ENCODE results near the gene NLGN1.

NLGN1 gene

DNA sequence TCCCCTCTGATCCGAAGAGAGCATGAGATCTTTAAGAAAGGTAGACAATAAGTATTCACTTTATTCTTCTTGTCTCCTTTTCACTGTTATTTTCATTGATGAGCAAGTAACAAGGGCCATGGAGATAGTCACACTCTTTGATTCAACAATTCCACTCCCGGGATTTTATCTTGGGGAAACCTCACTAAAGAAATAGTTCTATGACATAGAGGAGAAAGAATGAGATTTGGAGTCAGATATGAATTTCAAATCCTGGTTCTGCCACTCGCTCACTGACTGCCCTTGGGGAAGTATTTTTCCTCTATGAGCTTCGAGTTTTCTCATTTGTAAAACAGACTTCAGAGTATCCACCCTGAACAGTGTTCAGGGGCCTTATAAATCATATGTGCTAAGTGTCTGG lies 514.6 kb downstream of the NLGN1 start:
- no peak for DNase-seq (ENCODE audit: low spot score)

DNA sequence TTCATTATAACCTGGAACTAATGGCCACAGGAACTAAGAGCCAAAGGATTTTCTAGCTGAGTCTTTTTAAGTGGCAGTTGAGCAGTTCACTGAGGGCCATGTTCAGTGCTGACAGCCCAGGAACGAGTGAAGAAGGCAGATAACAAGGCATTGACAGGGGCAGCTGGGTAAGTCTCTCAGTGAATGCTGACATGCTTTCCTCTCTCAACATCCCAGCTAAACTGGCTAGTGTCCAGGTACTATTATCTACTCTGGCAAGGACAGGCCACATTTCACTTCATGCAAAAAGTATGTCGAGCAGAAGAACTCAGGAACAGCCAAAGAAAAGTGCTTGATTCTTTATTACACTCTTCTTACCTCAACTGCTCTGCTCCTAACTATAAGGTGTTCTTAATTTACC lies 515.9 kb downstream of the NLGN1 start:
- DNase-seq (ENCODE audit: low spot score), result no peak

GRCh38 chr3:173913974-173914421 lies 516.5 kb downstream of the NLGN1 start:
- no peak for DNase-seq (ENCODE audit: low spot score)

DNA sequence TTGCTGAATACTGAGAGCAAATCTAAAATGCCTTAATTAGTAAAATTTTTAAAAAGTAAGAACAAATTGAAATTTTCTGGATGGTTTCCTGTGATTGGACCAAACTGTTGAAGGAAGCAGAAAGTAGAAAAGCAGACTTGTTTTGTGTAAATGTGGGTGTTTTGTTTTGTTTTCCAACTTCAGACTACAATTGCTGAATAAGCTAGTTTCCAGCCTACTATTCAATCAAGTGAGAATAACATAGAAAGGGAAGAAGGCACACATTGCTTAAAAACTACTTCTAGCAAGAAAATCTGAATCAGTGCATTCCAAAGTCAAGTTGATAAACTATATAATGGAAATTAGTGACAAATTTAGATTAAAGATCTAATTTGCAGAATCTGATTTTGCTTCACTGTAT lies 519.3 kb downstream of the NLGN1 start:
- DNase-seq (ENCODE audit: low spot score), result no peak

DNA sequence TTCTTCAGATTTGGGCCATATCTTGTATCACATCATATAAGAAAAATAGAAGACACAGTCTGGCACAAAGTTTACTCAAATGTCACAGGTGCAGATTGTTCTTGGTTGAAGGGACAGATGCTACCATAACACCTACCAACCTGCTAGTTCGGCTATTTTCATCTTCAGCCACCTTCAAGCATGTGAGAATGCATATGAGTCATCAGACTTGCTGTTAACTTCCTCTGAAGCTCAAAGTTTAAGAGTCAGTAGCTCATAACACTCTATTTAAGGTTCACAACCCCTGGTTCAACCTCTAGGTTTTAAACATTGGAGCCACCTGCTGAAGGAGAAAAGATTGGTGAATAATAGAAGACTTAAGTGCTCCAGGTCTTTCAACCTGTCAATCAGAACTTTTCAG lies 522.8 kb downstream of the NLGN1 start:
- no peak for DNase-seq (ENCODE audit: low spot score)

DNA sequence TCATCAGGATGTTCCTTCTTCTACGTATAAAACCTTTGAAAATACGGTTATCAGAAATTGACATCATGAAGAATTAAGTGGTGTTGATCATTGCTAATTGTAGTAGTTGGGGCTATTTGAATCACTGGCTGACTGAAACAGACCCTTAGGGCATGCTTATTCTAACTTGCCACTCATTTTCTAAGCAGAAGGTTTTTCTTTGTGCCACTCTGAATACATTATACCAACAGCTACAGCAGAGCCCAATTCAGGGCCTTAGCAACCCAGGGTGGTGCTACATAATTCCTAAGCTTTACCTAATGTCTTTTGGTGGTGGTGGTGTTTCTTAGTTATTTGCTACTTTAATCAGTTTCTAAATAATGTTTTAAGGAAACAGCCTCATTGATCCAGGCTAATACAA lies 524.2 kb downstream of the NLGN1 start:
- no peak for DNase-seq (ENCODE audit: low spot score)

- no peak for DNase-seq (ENCODE audit: low spot score)
Measured at GRCh38 chr3:173923204-173923603, 525.7 kb downstream of the NLGN1 start.

DNA sequence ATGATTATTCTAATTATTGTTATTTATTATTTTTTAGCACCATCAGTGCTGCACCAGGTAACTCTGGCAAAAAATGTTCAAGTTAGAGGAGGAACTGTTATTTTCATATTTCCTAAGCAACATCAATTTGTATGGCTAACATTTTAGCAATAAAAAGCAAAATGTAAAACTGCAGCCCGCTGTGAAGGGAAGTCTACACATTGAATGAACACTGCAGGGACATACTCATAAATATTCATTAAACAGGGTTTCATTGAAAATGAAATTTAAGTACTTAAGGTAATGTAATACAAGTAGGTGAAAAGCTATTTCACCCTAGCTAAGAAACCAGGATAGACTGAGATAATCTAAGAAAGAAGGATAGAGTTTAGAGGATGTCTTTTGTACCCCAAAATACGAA lies 532.7 kb downstream of the NLGN1 start:
- no peak for DNase-seq (ENCODE audit: low spot score)

GRCh38 chr3:173932624-173933023 lies 535.1 kb downstream of the NLGN1 start:
- DNase-seq (ENCODE audit: low spot score), result peak; percentile 69

- DNase-seq (ENCODE audit: low spot score), result peak; percentile 61
Measured at GRCh38 chr3:173933113-173933512, 535.6 kb downstream of the NLGN1 start.

DNA sequence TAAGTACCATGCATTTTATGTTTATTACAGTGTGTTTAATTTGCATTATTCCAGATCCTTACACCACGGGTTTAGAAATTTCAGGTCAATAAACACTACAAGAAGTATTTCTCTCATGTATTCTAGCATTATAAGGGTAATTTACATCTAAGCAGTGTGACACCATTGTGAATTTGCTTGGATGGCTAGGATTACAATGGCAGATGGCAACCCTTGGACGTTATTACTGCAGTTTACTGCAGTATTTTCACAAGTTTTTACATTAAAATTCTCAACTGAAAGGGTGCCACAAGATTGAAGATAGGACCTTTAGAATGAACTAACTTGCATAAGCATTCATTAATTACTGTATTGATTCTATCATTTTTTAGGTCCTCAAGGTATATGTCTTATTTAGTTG lies 538.8 kb downstream of the NLGN1 start:
- no peak for DNase-seq (ENCODE audit: low spot score)

- DNase-seq (ENCODE audit: low spot score), result no peak
Measured at GRCh38 chr3:173938159-173938558, 540.6 kb downstream of the NLGN1 start.

DNA sequence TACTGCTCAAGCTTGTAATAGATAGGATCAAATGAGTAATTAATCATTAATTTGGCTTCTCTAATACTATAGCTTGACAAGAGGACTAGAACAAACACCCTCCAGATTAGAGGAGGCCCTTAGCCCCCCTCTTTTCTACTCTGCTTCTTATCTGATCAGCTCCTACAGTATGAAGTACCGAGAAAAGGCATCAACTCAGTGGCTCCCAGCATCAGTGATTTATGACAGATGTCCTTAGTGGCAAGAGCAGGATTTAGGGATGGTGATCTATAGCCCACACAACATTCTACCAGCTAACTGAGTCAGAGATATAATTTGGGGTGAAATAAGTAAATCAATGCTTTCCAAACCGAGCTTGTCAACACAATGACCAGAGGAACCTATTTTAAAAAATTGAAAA lies 541.1 kb downstream of the NLGN1 start:
- no peak for DNase-seq (ENCODE audit: low spot score)

GRCh38 chr3:173939331-173939730 lies 541.8 kb downstream of the NLGN1 start:
- no peak for DNase-seq (ENCODE audit: low spot score)

- no peak for DNase-seq (ENCODE audit: low spot score)
Measured at GRCh38 chr3:173943264-173943663, 545.7 kb downstream of the NLGN1 start.

DNA sequence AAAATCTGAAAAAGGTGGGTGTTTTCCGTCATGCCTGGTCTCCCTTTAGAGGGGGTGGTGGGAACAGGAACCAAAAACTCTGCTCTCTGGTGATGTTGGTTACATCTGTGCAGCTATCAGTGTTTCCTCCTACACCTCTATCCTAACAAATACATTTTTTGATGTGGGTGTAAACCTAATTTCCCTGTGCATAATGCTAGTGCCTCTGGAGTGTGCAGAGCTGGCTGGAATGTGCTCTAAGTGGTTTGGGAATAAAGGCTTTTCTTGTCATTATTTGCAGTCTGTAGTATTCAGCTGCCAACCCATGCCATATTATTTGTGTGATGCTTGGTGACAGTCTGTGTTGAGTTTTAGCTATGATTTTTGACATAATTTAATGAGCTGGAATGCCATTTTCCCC lies 547.6 kb downstream of the NLGN1 start:
- DNase-seq (ENCODE audit: low spot score), result no peak

DNA sequence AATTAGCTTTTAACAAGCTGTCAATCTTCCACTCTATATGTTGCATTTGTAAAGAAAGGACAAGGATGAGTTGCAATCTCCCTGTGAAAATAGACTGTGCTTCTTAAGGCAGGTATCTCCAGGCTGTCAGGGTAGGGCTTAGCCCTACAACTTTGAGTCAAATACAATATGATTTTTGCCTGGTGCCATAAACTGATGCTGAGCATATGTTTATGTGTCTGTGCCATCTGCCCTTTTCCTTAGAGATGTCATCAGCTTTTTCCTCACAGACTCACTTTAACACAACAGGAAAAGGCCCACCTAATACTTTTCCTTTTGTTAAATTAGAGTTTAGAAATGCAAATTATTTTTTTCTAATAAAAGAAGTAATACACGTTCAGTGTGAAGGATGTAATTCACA lies 548.3 kb downstream of the NLGN1 start:
- no peak for DNase-seq (ENCODE audit: low spot score)

DNA sequence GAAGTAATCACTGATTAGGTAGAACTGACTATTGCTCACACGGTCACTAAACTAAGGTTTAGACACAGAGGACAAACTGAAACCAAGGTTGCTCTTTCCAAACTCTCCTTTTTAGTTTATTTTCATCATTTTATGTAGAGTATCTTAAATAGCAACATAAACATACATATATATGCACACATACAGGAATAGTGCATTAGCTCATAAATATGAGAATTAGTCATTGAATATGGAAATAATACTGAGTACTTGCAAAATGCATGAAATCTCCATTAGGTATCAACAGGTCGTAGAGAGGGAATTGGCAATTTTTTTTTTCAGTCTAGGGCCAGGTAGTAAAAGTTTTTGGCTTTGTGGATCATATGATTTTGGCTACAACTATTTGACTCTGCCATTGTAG lies 557.1 kb downstream of the NLGN1 start:
- DNase-seq (ENCODE audit: low spot score), result no peak

- no peak for DNase-seq (ENCODE audit: low spot score)
Measured at GRCh38 chr3:173957646-173958045, 560.1 kb downstream of the NLGN1 start.

GRCh38 chr3:173958805-173959204 lies 561.3 kb downstream of the NLGN1 start:
- no peak for DNase-seq (ENCODE audit: low spot score)

DNA sequence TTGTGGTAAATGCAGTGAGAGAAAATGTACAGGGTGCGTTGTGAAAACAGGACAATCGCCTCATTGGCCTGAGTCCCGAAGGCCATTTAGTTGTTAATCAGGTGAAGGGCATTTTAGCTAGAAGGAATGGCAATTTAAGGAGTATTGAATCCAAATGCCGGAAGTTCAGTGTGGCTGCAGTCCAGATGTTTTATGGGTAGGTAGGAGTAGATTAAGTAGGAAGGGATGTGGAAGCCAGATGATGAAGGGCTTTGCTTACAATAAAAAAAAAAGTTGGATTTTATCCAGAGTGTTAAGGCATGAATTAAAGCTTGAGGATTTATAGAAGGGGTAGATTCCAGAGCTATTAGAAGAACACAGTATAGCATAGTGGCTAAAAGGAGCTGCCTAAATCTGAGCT lies 572.7 kb downstream of the NLGN1 start:
- no peak for DNase-seq (ENCODE audit: low spot score)

GRCh38 chr3:173976281-173976680 lies 578.7 kb downstream of the NLGN1 start:
- no peak for DNase-seq (ENCODE audit: low spot score)

DNA sequence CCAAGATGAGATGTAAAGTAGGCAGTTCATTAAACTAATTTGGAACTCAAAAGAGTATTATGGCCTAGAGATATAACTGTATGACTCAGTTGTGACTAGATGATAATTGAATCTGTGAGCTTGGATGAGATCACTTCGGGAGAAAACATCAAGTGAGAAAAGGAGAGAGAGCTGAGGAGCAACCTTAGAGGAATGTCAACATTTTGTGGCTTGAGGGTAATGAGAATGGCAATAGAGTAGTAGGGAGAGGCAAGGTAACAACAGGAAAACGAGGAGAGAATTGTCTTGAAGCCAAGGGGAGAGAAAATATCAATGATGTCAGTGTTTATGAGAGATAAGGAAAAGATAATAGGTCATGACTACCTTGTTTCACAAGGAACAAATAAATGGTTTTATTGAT lies 580.2 kb downstream of the NLGN1 start:
- peak; percentile 48 for DNase-seq (ENCODE audit: low spot score)

DNA sequence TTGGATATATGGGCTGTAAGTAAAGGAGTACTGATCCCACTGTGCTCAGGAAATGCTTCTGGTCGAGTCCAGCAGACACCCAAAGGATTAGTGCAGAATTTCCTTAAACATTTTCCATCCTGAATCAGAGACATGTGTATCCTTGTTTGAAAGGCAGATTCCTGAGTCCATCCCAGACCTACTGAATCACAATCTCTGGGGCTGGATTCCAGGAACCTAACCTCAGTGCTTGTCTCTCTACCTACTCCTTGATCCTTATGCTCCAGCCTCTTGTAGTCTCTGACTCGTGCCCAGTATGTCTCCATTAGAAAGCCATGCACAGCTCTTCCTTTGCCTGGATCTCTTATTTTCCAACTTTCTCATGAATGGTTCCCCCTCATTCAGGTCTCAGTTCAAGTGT lies 585.8 kb downstream of the NLGN1 start:
- no peak for DNase-seq (ENCODE audit: low spot score)

DNA sequence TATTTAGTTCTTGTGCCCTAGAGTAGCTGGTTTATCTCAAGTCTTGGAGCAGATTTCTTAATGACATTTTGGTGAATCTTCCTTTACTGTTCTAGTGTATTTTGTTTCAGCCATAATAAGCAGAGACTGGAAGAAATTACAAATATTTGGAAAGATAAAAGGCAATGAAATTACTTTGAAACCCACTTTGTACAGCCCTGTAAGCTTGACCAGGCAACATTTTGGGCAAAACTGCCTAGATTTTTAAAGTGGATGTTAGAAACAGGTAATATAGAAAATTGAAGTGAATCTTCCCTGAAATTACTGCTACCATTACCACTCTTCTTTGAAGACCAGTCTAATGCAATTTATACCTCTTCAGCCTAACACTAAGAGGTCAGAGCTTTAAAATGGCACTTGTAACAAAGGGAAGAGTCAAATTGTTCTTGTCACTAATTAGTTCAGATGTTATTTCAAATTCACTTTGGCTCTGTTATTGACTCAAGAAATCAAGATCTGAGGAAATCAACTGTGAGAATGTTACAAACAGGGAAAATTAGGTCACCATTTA lies 589.4 kb downstream of the NLGN1 start:
- no peak for DNase-seq (ENCODE audit: low spot score)

Measured in COLO829 (cell line).